Measurements from ENCODE around the gene GPR85.
"Not testable (repeated sequence)": the region's sequence is repeated elsewhere in the genome, so short reads cannot be mapped to it uniquely, and the experiment has no call there.

GPR85 gene

GRCh38 chr7:113084496-113085172 lies 2.0 kb downstream of the GPR85 start:
- in situ Hi-C loops (cut with MboI; ENCODE audit: low sequenced_read_pairs), result no loop called here

- in situ Hi-C loops (cut with MboI; ENCODE audit: low sequenced_read_pairs), result no loop called here
Observed at GRCh38 chr7:113083816-113084495, 2.7 kb downstream of the GPR85 start.

- in situ Hi-C loops (cut with MboI; ENCODE audit: low sequenced_read_pairs), result no loop called here
Observed at GRCh38 chr7:113083132-113083815, 3.4 kb downstream of the GPR85 start.

GRCh38 chr7:113078331-113078730 lies 8.3 kb downstream of the GPR85 start:
- in situ Hi-C loops (cut with MboI; ENCODE audit: low sequenced_read_pairs), result no loop called here

GRCh38 chr7:113076703-113077102 lies 9.9 kb downstream of the GPR85 start:
- in situ Hi-C loops (cut with MboI; ENCODE audit: low sequenced_read_pairs), result no loop called here

- in situ Hi-C loops (cut with MboI; ENCODE audit: low sequenced_read_pairs), result no loop called here
Observed at GRCh38 chr7:113071465-113071864, 15.2 kb downstream of the GPR85 start.

- in situ Hi-C loops (cut with MboI; ENCODE audit: low sequenced_read_pairs), result no loop called here
Observed at GRCh38 chr7:113062499-113062898, 24.1 kb downstream of the GPR85 start.

- in situ Hi-C loops (cut with MboI; ENCODE audit: low sequenced_read_pairs), result no loop called here
Observed at GRCh38 chr7:113060100-113060499, 26.5 kb downstream of the GPR85 start.

GRCh38 chr7:113054938-113055337 lies 31.7 kb downstream of the GPR85 start:
- in situ Hi-C loops (cut with MboI; ENCODE audit: low sequenced_read_pairs), result no loop called here

- in situ Hi-C loops (cut with MboI; ENCODE audit: low sequenced_read_pairs), result not testable (repeated sequence)
Observed at GRCh38 chr7:113054272-113054671, 32.4 kb downstream of the GPR85 start.

- in situ Hi-C loops (cut with MboI; ENCODE audit: low sequenced_read_pairs), result not testable (repeated sequence)
Observed at GRCh38 chr7:113049221-113049620, 37.4 kb downstream of the GPR85 start.

- in situ Hi-C loops (cut with MboI; ENCODE audit: low sequenced_read_pairs), result no loop called here
Observed at GRCh38 chr7:113046453-113046852, 40.2 kb downstream of the GPR85 start.

GRCh38 chr7:113045379-113045778 lies 41.2 kb downstream of the GPR85 start:
- in situ Hi-C loops (cut with MboI; ENCODE audit: low sequenced_read_pairs), result no loop called here

GRCh38 chr7:113044394-113044793 lies 42.2 kb downstream of the GPR85 start:
- in situ Hi-C loops (cut with MboI; ENCODE audit: low sequenced_read_pairs), result no loop called here

GRCh38 chr7:113040849-113041248 lies 45.8 kb downstream of the GPR85 start:
- in situ Hi-C loops (cut with MboI; ENCODE audit: low sequenced_read_pairs), result no loop called here

- in situ Hi-C loops (cut with MboI; ENCODE audit: low sequenced_read_pairs), result no loop called here
Observed at GRCh38 chr7:113033959-113034358, 52.7 kb downstream of the GPR85 start.
